Measurements from ENCODE around the gene POLR2J. TPM values are rescaled to one million over a fixed set of nuclear protein-coding genes. Genes with fewer than 3 reads are reported as not detected.
"Not testable (repeated sequence)": the region's sequence is repeated elsewhere in the genome, so short reads cannot be mapped to it uniquely, and the experiment has no call there.

The POLR2J gene
- total RNA-seq, 1 donor from 2014 or later, result 53.1 TPM

- not testable (repeated sequence) for DNase-seq (ENCODE audit: low spot score)
Observed at GRCh38 chr7:102494473-102495149, 15.9 kb upstream of the POLR2J start.

DNA sequence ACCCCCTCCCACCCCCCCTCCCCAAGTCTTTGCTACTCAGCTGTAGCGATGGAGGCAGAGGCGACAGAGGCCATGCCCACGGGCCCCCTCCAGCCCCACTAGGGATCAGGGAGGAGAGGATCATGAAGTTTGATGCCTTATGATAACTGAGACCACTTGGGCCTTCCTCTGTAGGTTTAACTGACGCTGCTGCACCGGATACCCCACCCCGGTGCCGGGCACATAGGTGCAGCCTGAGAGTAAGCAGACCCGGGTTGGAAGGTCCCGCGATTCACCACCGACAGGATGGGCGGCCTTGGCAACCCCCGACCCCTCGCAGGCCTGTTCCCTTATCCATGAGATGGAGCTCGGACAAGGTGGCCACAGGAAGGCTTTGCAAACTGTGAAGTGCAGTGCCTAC lies 15.3 kb upstream of the POLR2J start:
- DNase-seq (ENCODE audit: low spot score), result peak; percentile 37

GRCh38 chr7:102493220-102493935 lies 14.7 kb upstream of the POLR2J start:
- DNase-seq (ENCODE audit: low spot score), result peak; percentile 15

DNA sequence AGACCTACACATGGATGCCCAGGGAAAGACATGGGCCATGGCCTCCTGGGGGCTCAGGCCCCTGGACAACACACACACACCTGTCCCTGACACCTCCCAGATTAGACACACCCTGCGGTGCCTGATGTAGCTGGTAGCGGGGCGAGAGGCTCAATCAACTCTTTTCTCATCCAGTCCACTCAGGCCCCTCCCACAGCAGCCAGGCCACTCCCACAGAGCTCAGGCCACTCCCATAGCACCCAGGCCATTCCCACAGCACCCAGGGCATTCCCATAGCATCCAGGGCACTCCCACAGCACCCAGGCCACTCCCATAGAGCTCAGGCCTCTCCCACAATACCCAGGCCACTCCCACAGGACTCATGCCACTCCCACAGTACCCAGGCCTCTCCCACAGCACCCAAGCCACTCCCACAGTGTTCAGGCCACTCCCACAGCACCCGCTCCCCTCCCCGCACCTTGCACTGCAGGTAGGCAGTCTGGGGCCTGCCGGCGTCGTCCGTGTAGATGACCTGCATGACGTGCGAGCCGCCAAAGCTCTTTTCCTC lies 11.9 kb upstream of the POLR2J start:
- peak; percentile 45 for DNase-seq (ENCODE audit: low spot score)

DNA sequence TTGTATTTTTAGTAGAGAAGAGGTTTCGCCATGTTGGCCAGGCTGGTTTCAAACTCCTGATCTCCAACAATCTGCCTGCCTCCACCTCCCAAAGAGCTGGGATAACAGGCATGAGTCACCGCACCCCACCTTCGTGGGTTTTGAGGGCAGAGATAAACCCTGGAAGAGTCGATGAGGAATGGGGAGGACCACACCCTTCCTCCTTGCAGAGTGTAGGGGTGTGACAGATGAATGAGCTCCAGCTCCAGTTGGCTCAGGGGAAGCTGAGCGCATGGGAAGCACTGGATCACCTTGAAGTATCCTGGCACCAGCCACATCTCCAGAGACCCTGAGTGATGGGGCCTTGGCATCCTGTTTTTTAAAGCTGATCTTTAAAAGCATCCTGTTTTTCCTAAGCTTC lies 5.6 kb upstream of the POLR2J start:
- not testable (repeated sequence) for DNase-seq (ENCODE audit: low spot score)

DNA sequence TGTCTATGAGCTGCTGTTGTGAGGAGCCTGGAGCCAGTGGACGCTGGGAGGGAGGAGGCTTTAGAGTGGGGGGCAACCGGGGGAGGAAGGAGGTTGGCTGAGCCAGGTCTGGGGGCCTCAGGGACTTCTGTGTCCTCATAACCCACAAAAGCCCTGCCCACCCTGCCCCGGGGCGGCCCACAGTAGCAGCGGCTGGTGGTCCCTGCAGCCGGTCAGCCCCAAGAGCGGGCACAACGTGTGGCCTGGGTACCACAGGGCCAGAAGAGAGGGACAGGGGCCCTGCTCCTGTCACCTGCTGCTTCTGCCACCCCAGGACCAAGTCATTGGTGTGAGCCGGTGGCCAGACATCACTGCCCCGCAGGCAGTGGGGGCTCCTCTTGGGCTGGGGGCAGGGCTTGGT lies 3.2 kb upstream of the POLR2J start:
- not testable (repeated sequence) for DNase-seq (ENCODE audit: low spot score)

DNA sequence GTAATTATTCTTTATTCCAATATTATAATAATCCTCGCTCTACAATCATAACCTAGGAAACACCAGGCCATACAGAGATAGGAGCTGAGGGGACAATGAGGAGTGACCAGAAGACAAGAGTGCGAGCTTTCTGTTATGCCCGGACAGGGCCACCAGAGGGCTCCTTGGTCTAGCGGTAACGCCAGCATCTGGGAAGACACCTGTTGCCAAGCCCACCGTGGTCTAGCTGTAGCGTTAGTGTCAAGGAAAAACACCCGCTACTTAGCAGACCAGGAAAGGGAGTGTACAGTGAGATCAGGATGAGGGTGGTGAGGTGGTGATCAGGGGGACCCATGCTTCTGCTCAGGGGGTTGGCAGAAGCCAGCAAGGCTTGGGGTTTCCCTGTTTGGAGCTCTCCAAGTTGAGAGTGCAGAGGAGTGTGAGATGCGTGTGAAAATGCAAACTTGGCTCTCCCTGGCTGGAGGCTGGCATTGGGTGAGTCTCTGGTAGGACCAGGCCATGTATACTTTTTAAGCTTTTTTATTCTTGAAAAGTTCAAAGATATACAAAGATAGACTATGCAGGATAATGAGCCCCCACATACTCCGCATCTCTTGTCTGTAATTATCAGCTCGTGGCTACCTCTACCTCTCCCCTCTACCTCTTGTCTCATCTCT lies 1.4 kb upstream of the POLR2J start:
- peak; percentile 45 for DNase-seq (ENCODE audit: low spot score)

DNA sequence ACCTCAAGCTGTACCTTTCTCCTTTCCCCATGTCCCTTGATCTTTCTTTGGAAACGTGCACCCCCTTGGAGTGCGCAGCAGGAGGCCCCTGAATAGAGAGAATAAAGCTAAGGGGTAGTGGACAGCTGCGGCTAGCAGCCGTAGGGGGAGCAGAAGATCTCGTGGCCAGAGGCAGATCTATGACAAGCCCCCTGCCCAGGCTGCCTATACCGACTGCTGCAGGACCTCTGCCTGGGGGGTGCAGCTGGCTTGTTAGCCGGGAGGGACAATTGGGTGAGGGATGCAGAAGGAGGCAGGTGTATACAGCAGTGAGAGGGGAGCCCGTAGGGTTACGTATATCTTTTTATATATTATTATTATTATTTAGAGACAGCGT lies 475 bp upstream of the POLR2J start:
- DNase-seq (ENCODE audit: low spot score), result not testable (repeated sequence)

DNA sequence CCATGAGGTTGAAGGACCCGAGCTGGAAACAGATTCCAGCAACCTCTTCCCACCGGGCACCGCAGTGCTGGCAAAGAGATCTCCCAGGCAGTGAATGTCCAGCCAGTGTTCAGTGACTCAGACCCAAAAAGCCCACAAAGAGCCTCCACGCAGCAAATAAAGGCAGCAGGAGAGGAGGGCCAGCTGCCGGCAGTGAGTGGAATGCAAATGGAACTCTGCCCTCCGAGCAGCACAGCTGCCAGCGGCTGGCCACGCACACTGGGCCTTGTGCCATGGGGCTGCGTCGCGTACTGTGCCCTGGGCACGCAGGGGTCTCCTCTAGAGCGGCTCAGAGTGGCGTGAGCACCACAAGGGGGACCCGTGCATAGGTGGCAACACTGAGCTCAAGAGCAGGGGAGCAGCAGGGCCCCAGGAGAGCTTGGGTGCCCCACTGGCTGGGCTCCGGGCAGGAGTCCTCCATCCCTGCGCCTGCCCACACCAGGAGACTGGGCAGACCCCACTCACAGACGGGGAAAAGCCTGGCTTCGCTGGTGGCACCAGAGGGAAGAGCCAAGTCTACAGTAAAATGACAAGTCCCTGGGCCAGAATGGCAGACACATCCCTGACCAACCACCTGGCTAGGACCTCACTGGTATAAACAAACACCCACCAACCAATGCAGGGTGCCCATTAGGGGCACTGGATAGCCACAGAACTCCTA lies 3.8 kb downstream of the POLR2J start:
- not testable (repeated sequence) for DNase-seq (ENCODE audit: low spot score)

- not testable (repeated sequence) for DNase-seq (ENCODE audit: low spot score)
Observed at GRCh38 chr7:102474116-102474515, 4.6 kb downstream of the POLR2J start.

DNA sequence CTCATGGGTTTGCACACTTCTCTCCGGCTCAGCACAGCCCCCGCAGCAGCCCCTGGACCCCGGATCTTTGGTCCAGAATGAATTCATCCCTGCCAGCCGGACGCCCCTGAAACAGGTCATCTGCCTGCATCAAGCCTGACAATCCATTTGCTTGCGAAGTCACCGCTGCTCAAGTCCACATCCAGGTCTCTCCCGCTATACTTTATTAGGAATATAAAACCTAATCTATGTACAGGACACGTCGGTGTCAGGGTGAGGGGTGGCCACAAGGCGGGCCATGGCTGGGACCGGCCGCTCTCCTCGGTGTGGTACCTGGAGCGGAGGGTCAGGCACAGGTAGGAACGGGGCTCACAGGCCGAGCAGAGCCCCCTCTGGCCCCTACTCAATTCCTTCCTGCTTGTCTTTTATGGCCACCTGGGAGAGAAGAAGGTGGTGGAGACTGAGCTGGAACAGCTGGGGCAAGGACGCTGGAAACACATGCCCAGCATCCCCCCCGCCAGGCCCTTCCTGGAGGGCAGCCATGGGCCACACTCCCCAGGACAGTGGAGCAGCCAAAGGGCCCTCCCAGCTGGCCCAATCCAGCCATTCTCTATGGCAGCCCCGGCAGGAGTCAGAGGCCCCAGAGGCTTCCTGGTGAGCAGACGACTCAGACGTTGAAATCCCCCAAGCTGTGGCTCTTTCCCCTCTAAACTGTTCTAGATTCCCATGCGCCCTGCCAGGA lies 5.3 kb downstream of the POLR2J start:
- no peak for DNase-seq (ENCODE audit: low spot score)

DNA sequence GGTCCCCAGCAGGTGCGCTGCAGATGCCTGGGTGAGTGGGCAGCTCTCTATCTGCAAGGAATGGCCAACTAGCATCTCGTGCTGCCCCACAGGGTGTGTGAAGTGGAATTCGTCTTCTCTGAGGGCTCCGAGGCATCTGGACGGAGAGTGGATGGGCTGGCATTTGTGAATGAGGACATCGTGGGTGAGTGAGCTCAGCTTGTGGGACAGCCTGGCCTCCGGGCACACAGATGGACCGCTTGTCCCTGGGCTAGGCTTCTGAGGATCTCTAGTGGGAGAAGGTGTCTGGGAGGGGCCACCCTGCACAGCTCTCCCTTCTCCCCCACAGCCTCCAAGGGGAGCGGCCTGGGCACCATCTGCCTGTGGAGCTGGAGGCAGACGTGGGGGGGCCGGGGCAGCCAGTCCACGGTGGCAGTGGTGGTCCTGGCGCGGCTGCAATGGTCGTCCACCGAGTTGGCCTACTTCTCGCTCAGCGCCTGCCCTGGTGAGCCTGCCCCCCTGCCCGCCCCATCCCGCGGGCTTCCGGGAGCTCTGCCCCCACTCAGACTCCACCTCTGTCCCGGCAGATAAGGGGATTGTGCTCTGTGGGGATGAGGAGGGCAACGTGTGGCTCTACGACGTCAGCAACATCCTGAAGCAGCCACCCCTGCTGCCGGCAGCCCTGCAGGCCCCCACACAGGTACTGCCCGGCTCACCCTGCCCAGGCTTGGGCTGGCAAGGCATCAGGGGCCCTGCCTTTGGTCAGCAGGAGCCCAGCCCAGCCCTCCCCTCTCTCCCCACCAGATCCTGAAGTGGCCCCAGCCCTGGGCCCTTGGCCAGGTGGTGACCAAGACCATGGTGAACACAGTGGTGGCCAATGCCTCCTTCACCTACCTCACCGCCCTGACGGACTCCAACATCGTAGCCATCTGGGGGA lies 6.3 kb downstream of the POLR2J start:
- no peak for DNase-seq (ENCODE audit: low spot score)

GRCh38 chr7:102471791-102472125 lies 7.0 kb downstream of the POLR2J start:
- no peak for DNase-seq (ENCODE audit: low spot score)

DNA sequence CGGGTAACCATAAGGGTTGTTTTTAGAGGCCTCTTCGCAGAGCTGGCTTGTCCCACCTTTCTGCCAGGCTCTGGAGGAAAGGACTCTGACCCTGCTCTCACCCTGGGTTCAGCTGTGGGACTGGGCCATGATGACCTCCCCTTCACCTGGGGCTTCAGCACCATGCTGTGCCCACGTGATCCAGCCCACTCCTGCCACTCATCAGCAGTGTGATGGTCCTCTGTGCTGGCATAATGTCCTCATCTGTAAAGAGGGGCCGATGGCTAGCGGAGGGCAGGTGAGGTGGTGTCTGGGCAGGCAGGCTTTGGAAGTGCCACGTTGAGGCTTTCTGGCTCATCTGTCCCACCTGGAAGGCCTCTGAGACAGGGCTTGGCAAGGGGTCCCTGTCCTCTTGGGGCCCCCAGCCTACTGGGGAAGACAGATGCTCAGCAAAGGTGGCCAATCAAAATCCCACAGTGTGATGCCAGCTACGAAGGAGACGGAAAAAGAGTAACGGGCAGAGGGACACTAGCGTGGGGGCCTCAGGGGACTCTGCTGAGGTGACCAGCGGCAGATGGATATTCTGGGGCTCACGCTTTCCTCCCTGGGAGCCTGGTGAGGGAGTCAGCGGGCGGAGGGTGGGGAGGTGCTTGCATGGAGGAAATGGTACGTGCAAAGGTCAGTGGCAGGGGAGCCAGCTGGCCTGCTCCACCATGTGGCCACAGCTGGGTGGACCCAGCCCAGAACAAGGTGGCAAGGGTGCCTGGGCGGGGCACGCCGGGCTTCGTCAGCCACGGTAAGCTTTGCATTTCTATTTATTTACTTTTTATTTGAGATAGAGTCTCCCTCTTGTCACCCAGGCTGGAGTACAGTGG lies 8.5 kb downstream of the POLR2J start:
- no peak for DNase-seq (ENCODE audit: low spot score)

DNA sequence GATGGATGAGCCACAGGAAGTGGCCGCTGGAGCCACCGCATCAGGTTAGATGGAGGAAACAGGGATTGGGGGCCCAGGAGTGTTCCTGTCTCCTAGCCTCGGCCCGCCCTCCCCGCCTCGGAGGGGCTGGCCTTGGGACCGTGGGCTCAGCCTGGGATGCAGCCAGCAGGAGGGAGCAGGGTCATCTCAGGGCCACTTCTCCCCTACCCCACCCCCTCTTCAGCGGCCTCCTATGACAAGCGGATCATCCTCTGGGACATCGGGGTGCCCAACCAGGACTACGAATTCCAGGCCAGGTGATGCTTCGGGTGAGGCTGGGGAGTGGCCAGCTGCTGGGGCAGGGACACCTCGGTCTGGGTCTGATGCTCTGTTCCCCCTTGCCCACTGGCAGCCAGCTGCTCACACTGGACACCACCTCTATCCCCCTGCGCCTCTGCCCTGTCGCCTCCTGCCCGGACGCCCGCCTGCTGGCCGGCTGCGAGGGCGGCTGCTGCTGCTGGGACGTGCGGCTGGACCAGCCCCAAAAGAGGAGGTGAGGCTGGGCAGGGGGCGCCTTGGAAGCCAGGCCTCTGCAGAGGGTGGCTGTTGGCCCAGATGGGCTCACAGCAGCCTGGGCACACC lies 9.3 kb downstream of the POLR2J start:
- no peak for DNase-seq (ENCODE audit: low spot score)

- DNase-seq (ENCODE audit: low spot score), result no peak
Observed at GRCh38 chr7:102468478-102469350, 10.0 kb downstream of the POLR2J start.

- DNase-seq (ENCODE audit: low spot score), result no peak
Observed at GRCh38 chr7:102467581-102468477, 10.9 kb downstream of the POLR2J start.

All from ureter (tissue), 1 donor.